Activated CD4-positive, alpha-beta T cell treated with anti-CD3 and anti-CD28 coated beads for 24 hours (primary cell): ENCODE data around the gene ZNF714.
"Not testable (repeated sequence)": the region's sequence is repeated elsewhere in the genome, so short reads cannot be mapped to it uniquely, and the experiment has no call there.

Experiments
- DNase-seq, 2 donors: peaks; one replicate each; pipeline ENCODE4 v3.0.0-alpha.2; 2020; ENCODE audit warnings: low read depth in 2 of 2

The ZNF714 gene

GRCh38 chr19:21130097-21130775, 48.2 kb downstream of the ZNF714 start:
- no peak for DNase-seq

GRCh38 chr19:21133633-21134032, 51.6 kb downstream of the ZNF714 start:
- no peak for DNase-seq

DNA sequence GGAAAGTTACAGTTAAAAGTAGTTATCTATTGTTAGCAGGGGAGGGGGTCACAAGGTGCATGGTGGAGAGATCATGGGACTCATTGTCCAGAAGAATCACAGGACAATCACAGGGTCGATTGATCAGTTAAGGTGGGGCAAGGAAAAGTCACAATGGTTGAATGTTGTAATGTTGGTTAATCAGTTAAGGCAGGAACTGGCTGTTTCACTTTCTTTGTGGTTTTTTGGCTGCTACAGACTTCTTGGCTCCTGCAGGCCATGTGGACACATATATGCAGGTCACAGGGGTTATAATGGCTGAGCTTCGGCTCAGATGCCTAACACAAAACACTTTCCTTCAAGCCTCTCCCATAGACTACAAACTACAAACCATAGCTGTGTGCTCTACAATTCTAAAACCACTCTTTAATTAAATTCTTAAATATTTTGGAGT, 52.9 kb downstream of the ZNF714 start:
- DNase-seq, result no peak

- no peak for DNase-seq
Measured at GRCh38 chr19:21135433-21135832, 53.4 kb downstream of the ZNF714 start.

GRCh38 chr19:21138130-21138529, 56.1 kb downstream of the ZNF714 start:
- DNase-seq, result no peak

GRCh38 chr19:21141006-21141405, 59.0 kb downstream of the ZNF714 start:
- DNase-seq, result not testable (repeated sequence)

DNA sequence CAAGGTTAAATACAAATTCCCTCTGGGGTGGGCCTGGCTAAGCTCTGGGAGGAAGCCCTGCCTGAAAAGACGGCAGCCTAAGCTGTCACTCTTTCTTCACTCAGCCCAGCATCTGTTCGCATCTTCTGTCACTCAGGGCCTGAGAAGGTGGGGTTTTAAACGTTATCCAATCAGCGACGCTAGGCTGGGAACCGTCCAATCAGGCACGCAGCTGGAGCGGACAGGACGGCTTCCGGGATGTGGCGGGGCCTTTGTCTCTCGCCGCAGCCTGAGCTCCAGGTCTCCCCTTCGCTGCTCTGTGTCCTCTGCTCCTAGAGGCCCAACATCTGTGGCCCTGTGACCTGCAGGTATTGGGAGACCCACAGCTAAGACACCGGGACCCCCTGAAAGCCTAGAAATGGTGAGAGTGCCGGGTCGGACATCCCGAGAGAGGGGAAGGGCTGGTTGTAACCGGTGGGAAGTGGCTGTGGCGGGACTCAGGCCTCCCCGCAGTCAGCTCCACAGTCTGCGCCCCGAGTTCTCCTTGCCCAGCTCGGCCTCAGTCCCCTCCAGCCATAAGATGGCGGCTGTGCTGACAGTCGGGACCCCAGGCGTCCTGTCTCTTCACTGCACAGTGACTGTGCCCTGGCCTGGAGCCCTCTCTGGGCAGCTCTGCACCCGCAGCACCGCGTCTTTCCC, 59.9 kb downstream of the ZNF714 start, which contains the start of gene ZNF431:
ZNF431 (plus strand) TSS at position 254 of the 678 bp plus-strand sequence; CDS start at position 398, 144 bp downstream.
- DNase-seq, result peak; percentile 70 to 80

- no peak for DNase-seq
Measured at GRCh38 chr19:21143428-21143827, 61.4 kb downstream of the ZNF714 start.

GRCh38 chr19:21143854-21144253, 61.9 kb downstream of the ZNF714 start:
- DNase-seq, result no peak

GRCh38 chr19:21147540-21147939, 65.5 kb downstream of the ZNF714 start:
- DNase-seq, result no peak

DNA sequence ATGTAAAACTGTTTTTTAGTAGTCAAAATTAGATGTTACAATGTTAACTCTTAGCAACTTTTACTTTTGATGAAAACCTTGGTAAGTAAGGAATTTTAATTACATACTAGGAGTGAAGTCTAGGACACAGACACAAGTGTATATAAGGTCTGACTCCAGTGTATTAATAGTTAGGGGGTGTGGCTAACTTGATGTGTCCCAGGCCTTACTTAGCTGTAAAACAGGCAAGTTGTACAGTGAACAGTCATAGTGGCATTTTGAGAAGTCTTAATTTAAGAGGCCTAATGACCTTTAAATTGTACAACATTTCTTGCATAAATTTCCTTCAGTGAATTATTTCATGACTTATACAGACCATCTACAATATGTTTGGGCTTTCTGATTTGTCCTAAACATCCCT, 66.7 kb downstream of the ZNF714 start:
- DNase-seq, result no peak

- DNase-seq, result no peak
Measured at GRCh38 chr19:21149877-21150276, 67.9 kb downstream of the ZNF714 start.

GRCh38 chr19:21151460-21151859, 69.5 kb downstream of the ZNF714 start:
- no peak for DNase-seq

DNA sequence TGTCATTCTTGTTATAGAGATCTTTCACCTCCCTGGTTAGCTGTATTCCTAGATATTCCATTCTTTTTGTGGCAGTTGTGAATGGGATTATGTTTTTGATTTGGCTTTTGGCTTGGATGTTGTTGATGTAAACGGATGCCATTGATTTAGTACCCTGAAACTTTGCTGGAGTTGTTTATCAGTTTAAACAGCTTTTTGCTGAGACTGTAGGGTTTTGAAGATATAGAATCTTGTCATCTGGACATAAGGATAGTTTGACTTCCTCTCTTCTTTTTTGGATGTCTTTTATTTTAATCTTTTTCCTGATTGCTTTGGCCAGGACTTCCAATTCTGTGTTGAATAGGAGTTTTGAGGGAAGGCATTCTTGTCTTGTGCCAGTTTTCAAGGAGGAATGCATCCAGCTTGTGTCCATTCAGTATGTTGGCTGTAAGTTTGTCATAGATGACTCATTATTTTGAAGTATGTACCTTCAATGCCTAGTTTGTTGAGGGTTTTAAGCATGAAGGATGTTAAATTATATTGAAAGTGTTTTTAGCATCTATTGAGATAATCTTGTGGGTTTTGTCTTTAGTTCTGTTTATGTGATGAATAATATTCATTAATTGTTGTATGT, 76.6 kb downstream of the ZNF714 start:
- no peak for DNase-seq

- no peak for DNase-seq
Measured at GRCh38 chr19:21164541-21164940, 82.5 kb downstream of the ZNF714 start.

DNA sequence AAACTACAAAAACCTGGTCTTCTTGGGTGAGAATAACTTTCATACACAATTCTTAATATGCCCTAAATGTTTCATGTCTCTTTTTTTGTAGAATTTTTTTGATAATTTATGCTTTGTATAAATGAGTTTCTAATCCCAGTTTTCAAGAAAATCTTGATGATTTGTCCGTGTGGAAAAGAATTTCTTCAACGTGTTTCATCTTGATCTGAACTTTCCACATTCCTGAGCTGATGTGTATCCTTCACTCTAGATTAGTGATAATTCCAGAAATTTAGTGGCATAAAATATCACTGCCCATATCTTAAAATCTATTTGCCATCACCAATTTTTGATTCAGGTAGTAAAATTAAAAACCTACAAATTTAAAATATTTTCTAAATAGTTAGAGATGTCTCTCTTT, 84.4 kb downstream of the ZNF714 start:
- no peak for DNase-seq
